Measurements from ENCODE around the gene GREB1L.
"Not testable (repeated sequence)": the region's sequence is repeated elsewhere in the genome, so short reads cannot be mapped to it uniquely, and the experiment has no call there.

GREB1L gene

DNA sequence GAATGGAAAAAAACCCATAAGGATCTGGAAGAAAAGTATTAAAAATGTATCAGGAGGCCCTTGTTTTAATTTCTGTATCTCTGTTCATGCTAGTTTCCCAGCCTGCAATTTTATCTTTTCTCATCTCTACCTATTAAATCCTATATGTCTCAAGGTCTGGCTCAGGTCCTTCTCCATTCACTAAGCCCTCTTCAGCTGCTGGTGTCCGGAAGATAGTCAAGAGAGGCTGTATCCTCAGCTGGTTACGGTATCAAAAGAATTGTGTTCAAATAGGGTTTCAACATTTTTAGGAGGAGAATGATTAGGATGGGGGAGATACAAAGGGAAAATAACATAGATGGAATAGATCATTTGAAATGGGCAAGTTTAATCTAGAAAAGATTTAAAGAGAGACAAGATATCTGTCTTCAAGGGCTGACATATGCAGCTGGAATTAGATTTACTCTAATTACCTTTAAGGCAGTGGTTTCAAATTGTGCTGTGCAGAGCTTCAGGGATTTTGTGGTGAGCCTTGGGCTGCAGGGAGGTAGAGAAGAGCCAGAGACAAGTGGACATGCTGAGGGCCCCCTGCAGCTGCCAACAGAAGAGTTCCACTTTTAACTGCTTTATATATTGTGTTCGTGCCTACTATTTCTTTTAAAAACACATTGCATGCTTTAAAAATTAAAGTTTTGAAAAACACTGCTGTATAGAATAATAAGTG lies 24.1 kb downstream of the GREB1L start:
- DNase-seq: no peak

DNA sequence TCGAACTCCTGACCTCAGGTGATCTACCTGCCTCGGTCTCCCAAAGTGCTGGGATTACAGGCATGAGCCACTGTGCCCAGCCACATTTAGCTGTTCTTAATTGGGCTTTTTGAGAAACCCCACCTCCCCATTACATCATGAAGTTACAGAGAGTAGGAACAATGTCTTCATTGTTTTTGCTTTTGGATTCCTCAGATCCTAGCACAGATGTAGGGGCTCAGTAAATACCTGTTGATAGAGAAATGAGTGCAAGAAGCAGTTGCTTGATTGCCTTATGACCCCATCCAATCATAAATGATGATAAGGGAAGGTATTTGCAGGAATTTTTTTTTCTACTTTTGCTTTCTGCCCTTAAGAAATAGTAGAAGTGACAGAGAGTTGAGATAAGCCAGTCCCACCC lies 25.4 kb downstream of the GREB1L start:
- DNase-seq: no peak

DNA sequence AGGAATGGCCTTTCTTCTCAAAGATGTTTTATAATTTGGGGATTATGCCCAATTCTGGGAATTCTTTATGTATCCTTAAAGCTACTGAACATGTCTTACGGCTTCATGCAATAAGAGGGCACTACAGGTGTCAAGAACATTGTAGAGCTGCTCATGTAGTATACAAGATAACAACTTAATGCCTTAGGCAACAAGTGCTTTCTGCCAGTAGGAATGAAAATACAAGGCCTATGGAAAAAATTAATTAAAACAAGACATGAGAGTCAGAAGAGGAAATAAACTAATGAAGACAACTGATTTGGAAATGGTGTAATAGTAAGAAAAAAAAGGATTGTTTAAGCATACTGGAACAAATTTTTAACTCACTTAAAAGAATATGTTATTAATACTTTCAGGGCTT lies 27.3 kb downstream of the GREB1L start:
- no peak for DNase-seq

DNA sequence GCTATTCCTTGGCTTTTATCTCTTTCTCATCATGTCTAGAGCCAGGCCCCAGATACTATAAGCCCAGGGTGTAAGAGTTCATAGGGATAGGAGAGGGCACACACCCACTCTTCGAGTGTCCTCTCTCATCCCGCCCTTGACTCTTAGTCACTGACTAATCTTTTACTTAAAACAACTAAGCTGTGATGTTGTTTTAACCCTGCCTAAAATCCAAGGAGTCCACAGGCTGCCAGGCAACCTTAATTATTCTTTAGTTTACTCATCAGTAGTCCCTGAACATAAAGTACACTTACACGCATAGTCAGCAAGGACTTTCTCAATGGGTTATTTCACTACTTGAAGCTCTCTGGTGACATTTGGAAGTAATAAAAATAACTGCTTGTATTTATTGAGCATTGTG lies 28.4 kb downstream of the GREB1L start:
- no peak for DNase-seq

DNA sequence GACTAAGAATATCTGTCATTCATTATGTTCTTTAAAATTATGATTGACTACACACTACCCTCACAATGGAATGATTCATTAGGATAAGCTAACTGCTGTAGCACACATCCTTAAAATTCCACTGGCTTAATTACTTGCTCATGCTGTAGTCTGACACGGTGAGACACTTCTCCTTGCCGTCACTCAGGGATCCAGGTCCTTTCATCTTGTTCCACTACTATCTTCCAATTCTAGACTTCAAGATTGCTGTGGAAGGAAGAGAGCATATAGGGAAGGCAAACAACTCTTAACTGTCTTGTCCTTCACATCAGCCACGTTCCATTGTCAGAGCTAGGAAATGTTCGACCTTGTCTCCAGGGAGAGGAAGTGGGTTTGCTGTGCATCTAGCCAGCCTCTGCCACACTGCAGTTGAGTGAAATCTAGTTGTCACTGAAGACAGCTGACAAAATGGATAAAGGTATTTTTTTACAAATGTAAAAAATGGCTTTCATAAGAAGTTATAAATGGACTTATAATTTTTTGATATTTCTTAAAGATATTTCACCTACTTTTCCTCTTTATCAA lies 30.1 kb downstream of the GREB1L start:
- DNase-seq: no peak

DNA sequence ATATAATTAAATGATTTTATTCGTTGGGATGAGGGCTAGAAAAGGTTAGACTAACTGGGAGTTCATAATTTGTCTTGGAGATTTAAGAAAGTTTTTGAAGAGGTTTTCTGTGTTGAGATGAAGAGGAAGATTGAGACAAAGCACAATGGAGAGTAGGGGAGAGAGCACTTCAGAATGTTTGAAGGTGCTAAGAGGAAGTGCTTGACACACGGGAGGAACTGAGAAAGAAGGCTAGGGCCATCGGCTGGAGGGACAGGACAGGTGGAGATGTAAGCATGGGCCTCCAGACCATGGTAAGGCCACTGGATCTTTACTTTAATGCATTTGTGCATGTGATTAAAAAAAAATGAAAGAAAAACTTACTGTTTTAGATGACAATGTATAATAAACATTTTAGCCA lies 31.5 kb downstream of the GREB1L start:
- no peak for DNase-seq

- DNase-seq: no peak
Measured at GRCh38 chr18:21275645-21276044, 33.6 kb downstream of the GREB1L start.

- DNase-seq: no peak
Measured at GRCh38 chr18:21277578-21277977, 35.5 kb downstream of the GREB1L start.

GRCh38 chr18:21278218-21278617 lies 36.2 kb downstream of the GREB1L start:
- DNase-seq: not testable (repeated sequence)

- DNase-seq: no peak
Measured at GRCh38 chr18:21281603-21282002, 39.6 kb downstream of the GREB1L start.

DNA sequence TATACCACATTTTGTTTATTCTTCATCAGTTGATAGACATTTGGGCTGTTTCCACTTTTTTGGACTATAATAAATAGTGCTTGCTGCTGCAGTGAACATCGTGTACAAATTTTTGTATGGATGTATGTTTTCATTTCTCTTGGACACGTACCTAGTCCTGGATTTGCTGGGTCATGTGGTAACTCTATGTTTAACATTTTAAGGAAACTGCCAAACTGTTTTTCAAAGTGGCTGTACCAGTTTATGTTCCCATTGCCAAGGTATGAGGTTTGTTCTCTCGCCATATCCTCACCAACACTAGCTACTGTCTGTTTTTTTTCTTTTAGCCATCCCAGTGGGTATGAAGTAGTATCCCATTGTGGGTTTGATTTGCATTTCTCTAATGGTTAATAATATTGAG lies 42.5 kb downstream of the GREB1L start:
- DNase-seq: no peak

- no peak for DNase-seq
Measured at GRCh38 chr18:21289827-21290226, 47.8 kb downstream of the GREB1L start.

DNA sequence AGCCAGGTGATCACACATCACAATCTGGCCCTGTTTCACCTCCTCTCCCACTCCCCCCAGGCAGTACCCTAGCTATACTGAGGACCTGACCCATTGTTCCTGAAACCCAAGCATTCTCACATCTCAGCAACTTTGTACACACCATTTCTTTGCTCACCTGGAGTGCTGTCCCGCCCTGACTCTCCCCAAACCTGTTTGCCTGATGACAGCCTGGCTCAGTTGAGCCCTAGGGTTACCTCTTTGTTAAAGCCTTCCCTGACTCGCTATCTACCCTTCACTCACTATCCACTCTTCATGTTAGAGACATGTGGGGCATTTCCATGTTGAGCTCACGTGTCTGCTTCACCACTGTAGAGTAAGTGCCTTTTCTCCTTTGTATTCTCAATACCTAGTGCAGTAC lies 49.1 kb downstream of the GREB1L start:
- no peak for DNase-seq

DNA sequence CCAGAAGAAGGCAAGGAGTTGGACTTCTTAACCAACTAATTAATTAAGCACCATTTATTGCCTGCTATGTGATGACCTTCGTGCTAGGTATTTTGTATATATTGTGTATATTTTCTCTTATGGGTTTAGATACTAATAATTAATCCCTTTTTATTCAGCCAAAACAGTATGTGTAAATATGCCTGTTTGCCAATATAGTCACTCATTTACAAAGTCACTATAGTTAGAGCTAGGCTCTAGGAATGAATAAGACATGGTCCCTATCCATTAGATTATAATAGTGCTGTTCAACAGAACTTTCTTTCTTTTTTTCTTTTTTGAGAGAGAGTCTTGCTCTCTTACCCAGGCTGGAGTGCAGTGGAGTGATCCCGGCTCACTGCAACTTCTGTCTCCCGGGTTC lies 51.4 kb downstream of the GREB1L start:
- no peak for DNase-seq

GRCh38 chr18:21295101-21295500 lies 53.1 kb downstream of the GREB1L start:
- DNase-seq: no peak

GRCh38 chr18:21296045-21296444 lies 54.0 kb downstream of the GREB1L start:
- no peak for DNase-seq

GRCh38 chr18:21298351-21298750 lies 56.3 kb downstream of the GREB1L start:
- no peak for DNase-seq

- no peak for DNase-seq
Measured at GRCh38 chr18:21300035-21300907, 58.2 kb downstream of the GREB1L start.

DNA sequence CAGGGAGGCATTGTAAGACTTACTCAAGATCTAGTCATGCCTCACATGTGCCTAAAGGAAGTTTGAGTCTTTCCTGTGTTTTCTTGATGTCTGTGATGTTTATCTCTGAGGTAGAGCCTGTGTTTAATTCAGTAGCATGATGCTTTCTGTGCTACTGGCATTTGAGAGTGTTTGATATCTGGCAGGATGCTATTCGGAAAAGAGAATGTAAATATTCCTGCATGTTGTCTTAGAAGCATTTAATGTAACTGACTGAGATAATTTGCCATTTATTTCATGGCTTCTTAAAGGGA lies 58.8 kb downstream of the GREB1L start:
- no peak for DNase-seq

DNA sequence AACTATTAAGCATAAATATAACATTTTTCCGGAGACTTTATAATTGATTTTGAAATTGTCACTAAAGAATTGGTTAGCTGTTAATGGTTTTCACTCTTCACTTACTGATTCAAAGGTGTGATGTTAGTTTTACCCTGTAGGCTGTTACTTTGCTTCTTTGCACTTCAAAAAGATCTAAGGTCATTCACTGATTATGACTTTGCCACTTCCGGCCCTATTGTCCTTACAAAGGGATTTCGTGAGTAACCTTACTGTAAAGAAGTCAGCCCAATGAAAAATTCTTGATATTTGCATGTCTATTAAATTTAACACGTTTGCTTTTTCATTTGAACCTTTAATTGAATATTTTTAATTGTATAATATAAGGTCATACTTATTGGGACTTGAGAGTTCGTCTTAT lies 61.4 kb downstream of the GREB1L start:
- no peak for DNase-seq

GRCh38 chr18:21303895-21304294 lies 61.9 kb downstream of the GREB1L start:
- no peak for DNase-seq

GRCh38 chr18:21305621-21306020 lies 63.6 kb downstream of the GREB1L start:
- DNase-seq: no peak

DNA sequence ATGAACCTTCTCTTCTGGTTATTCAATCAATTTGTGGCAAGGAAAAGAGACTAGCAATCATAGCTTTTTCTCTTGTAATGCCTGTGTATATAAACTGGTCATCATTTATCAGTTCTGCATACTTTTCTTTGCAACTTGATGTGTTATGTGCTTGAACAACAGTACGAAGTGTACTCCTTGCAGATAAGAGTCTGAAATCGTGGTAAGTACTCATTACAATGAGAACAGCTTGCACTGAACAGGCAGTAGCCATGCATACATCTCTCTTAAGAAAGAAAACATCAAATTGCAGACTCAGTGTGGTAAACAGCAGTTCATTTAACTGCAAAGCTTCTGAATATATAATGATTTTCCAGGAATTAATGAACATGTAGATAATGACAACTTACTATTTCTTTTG lies 64.3 kb downstream of the GREB1L start:
- DNase-seq: no peak

GRCh38 chr18:21307578-21307977 lies 65.5 kb downstream of the GREB1L start:
- no peak for DNase-seq

All from stimulated activated CD4-positive, alpha-beta T cell treated with anti-CD3 and anti-CD28 coated beads, Interleukin-4, amount 100 ng/mL, for 24 hours (primary cell).